Cerebellar nuclear complex (tissue), 1 donor: Measurements from ENCODE around the gene GP2.
"Not testable (repeated sequence)": the region's sequence is repeated elsewhere in the genome, so short reads cannot be mapped to it uniquely, and the experiment has no call there.

Source experiments
- DNase-seq, 2 experiments: peaks; one replicate each; lab custom pipeline; 2025; lab: John Stamatoyannopoulos, UW

The GP2 gene

GRCh38 chr16:20325005-20325404 is 2.3 kb downstream of the GP2 start:
- DNase-seq = no peak

GRCh38 chr16:20323591-20324117 is 3.7 kb downstream of the GP2 start:
- DNase-seq = no peak

GRCh38 chr16:20322696-20323095 is 4.6 kb downstream of the GP2 start:
- DNase-seq = no peak

GRCh38 chr16:20321671-20322070 is 5.6 kb downstream of the GP2 start:
- DNase-seq = no peak

- not testable (repeated sequence) for DNase-seq
These were observed 6.3 kb downstream of the GP2 start for GRCh38 chr16:20321051-20321450.

GRCh38 chr16:20320592-20320991 is 6.7 kb downstream of the GP2 start:
- no peak for DNase-seq

GRCh38 chr16:20320178-20320577 is 7.1 kb downstream of the GP2 start:
- DNase-seq = no peak

- no peak for DNase-seq
These were observed 7.9 kb downstream of the GP2 start for GRCh38 chr16:20319406-20319805.

GRCh38 chr16:20318437-20318836 is 8.9 kb downstream of the GP2 start:
- DNase-seq = no peak

GRCh38 chr16:20318006-20318405 is 9.3 kb downstream of the GP2 start:
- no peak for DNase-seq

GRCh38 chr16:20317117-20317516 is 10.2 kb downstream of the GP2 start:
- no peak for DNase-seq

GRCh38 chr16:20316715-20317114 is 10.6 kb downstream of the GP2 start:
- no peak for DNase-seq

GRCh38 chr16:20315764-20316163 is 11.5 kb downstream of the GP2 start:
- DNase-seq = no peak

GRCh38 chr16:20314575-20314974 is 12.7 kb downstream of the GP2 start:
- no peak for DNase-seq

- DNase-seq = no peak
These were observed 13.6 kb downstream of the GP2 start for GRCh38 chr16:20313741-20314140.

- not testable (repeated sequence) for DNase-seq
These were observed 14.7 kb downstream of the GP2 start for GRCh38 chr16:20312536-20313095.

- DNase-seq = no peak
These were observed 15.8 kb downstream of the GP2 start for GRCh38 chr16:20311548-20311947.

GRCh38 chr16:20310421-20311395 is 16.6 kb downstream of the GP2 start:
- no peak for DNase-seq

GRCh38 chr16:20309786-20310185 is 17.5 kb downstream of the GP2 start:
- DNase-seq = no peak

GRCh38 chr16:20308801-20309590 is 18.3 kb downstream of the GP2 start:
- DNase-seq = no peak

- DNase-seq = no peak
These were observed 19.0 kb downstream of the GP2 start for GRCh38 chr16:20308266-20308665.

- DNase-seq = no peak
These were observed 19.5 kb downstream of the GP2 start for GRCh38 chr16:20307791-20308190.
